SH-SY5Y (cell line): ENCODE data around the gene RGS12.

ENCODE experiments used
- GATA2 ChIP-seq: IDR thresholded peaks from 2 replicates; pipeline ENCODE4 v1.6.1; 2011; ENCODE audit warnings: mild to moderate bottlenecking, low read depth, low read length
- GATA3 ChIP-seq: IDR thresholded peaks from 2 replicates; pipeline ENCODE4 v1.6.1; 2011; ENCODE audit warnings: low read depth, mild to moderate bottlenecking, low read length, moderate library complexity

DNA sequence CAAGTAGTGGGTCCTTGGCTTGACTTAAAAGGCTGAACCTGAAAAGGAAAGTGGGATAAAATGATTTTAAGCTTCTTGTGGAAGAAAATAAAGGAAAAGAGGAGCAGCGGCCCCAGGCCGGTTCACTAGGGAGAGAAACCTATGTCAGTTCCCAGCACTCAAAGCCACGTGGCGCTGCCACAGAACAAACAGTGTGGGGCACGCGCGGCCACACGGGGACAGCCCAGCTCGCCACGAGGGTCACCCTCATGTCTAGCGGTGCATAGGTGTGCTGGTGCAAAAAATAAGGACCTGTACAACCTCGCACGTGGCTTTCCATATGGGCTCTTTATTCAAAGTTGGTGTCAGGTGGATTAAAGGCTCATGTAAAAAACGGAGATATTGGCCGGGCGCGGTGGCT lies 26.7 kb upstream of the RGS12 start:
- TF ChIP-seq GATA2 (no peak), GATA3 (no peak)
